OCI-LY7 (cell line): ENCODE data around the gene ZNF526.

Experiments
- EZH2phosphoT487 ChIP-seq: fragments of 200-600 bp; sonication (generic); IDR thresholded peaks from 2 replicates; pipeline ENCODE4 v1.6.1; 2018; ENCODE audit warnings: low read depth, borderline replicate concordance, mild to moderate bottlenecking, mixed run types, antibody characterized with exemption, low read length, moderate library complexity, mixed read lengths
- TF ChIP-seq, protein P1 (sequence below): fragments of 200-600 bp; sonication (generic); conservative IDR thresholded peaks from 2 replicates; pipeline ENCODE4 v1.5.1; 2014; ENCODE audit warnings: mild to moderate bottlenecking, antibody characterized with exemption, low read length, moderate library complexity, mixed read lengths

DNA sequence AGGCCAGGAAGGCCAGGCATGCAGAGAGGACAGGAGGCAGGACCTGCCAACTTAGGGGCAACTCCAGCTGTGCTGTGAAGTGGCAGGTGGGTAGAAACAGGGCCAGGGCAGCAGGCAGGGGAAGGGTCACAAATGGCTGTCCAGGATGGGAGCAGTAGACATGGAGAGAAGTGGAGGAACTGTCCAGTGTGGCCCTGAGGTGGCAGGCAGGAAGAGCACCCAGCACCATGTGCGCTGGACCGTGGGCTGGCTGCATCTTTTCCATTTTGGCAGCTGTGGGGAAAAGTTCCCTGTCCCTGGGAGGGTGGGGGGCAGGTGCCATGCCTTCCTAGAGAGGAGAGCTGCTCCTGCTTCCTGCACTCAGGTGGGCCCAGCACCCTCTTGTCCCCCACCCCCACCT lies 16.4 kb upstream of the ZNF526 start:
- TF ChIP-seq, protein P1, sequence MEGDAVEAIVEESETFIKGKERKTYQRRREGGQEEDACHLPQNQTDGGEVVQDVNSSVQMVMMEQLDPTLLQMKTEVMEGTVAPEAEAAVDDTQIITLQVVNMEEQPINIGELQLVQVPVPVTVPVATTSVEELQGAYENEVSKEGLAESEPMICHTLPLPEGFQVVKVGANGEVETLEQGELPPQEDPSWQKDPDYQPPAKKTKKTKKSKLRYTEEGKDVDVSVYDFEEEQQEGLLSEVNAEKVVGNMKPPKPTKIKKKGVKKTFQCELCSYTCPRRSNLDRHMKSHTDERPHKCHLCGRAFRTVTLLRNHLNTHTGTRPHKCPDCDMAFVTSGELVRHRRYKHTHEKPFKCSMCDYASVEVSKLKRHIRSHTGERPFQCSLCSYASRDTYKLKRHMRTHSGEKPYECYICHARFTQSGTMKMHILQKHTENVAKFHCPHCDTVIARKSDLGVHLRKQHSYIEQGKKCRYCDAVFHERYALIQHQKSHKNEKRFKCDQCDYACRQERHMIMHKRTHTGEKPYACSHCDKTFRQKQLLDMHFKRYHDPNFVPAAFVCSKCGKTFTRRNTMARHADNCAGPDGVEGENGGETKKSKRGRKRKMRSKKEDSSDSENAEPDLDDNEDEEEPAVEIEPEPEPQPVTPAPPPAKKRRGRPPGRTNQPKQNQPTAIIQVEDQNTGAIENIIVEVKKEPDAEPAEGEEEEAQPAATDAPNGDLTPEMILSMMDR = no peak
- TF ChIP-seq EZH2phosphoT487 = no peak
